ENCODE data around the gene RTL10. TPM values are rescaled to one million over a fixed set of nuclear protein-coding genes. Genes with fewer than 3 reads are reported as not detected.

Gene RTL10
- total and polyA plus RNA-seq, 2 of the 4 experiments (the other 2 are of a cell fraction): 8.6 to 12.1 TPM

GRCh38 chr22:19864538-19865106 lies 9.9 kb upstream of the RTL10 start:
- Histone ChIP-seq H2AK5ac (ENCODE audit: low read depth, low read length) (no peak overlapping the region), H2AK9ac (replicated peaks; ENCODE audit: low read depth, low read length, poor library complexity) (no peak overlapping the region), H3K56ac (ENCODE audit: extremely low read depth, insufficient read depth, low read length) (no peak overlapping the region), H3K4me2 (ENCODE audit: low read depth, low read length) (no peak overlapping the region; the same call in 1 of the 2 replicates), H4K91ac (ENCODE audit: insufficient read depth, low read depth, low read length) (no peak overlapping the region), H3K9ac (ENCODE audit: low read depth, low read length) (no peak overlapping the region), H3K4ac (ENCODE audit: low read depth, low read length) (no peak overlapping the region), H4K20me1 (ENCODE audit: insufficient read depth, low read length) (no peaks in the 10 kb centered on the region), H2BK20ac (ENCODE audit: low read depth, low read length) (no peak overlapping the region), H3K79me1 (ENCODE audit: low read depth in 1 of 2, low read length in 2 of 2) (no peaks in the 10 kb centered on the region), H3K36me3 (ENCODE audit: control insufficient read depth, insufficient read depth, low read length) (no peaks in the 10 kb centered on the region), H3K27ac (ENCODE audit: insufficient read depth, low read length) (no peak overlapping the region), H3K9me3 (ENCODE audit: control insufficient read depth, insufficient read depth, low read length) (no peaks in the 10 kb centered on the region), H3K14ac (replicated peaks; ENCODE audit: low read depth, low read length) (no peak overlapping the region), H4K5ac (ENCODE audit: low read depth, low read length) (no peak overlapping the region), H3K23ac (ENCODE audit: low read depth, low read length) (no peak overlapping the region), H3K27me3 (ENCODE audit: control insufficient read depth, insufficient read depth, low read length) (no peaks in the 10 kb centered on the region), H3K18ac (ENCODE audit: low read depth, low read length) (no peak overlapping the region), H3K9me1 (ENCODE audit: insufficient read depth, low read length) (no peaks in the 10 kb centered on the region), H2BK15ac (ENCODE audit: low read depth, low read length) (no peak overlapping the region), H3K4me1 (ENCODE audit: control insufficient read depth, insufficient read depth, low read length) (no peaks in the 10 kb centered on the region), H2BK5ac (ENCODE audit: low read depth, low read length, poor library complexity, severe bottlenecking) (no peak overlapping the region), H3K4me3 (ENCODE audit: insufficient read depth, low read depth, low read length) (no peak overlapping the region), H4K8ac (ENCODE audit: low read depth in 2 of 2, low read length in 2 of 2) (no peak overlapping the region; a peak in 1 of 4 replicates), H2AFZ (replicated peaks; ENCODE audit: low read length, poor library complexity) (no peak overlapping the region), H2BK120ac (ENCODE audit: low read depth, low read length) (no peak overlapping the region)
- ATAC-seq (ENCODE audit: low read depth) (peak; percentile 62; the same call in 1 of the 2 replicates), DNase-seq (peak; percentile 28)
- intact Hi-C loops (cut with micrococcal nuclease): no loop called here
- ChIA-PET CTCF (interaction anchor here (0.9 kb wide), 1 partner anchor 134 kb away, joined by 3 read pairs; no protein-coding TSS in a partner anchor), POLR2A (ENCODE audit: unreplicated experiment) (no interaction called here)
- dilution Hi-C loops (cut with HindIII; ENCODE audit: low sequenced_read_pairs, unreplicated experiment): no loop called here
- TF ChIP-seq MAZ (IDR thresholded peaks at IDR 0.05; ENCODE audit: borderline replicate concordance, low read depth, low read length) (no peak), FOS (IDR thresholded peaks at IDR 0.05; ENCODE audit: low read depth, low read length) (no peak), CTCF (conservative IDR thresholded peaks at IDR 0.05; ENCODE audit: low read depth, low read length) (no peak), CHD1 (IDR thresholded peaks at IDR 0.05; ENCODE audit: low read depth, low read length) (no peak)
- TF ChIP-seq, protein P1, sequence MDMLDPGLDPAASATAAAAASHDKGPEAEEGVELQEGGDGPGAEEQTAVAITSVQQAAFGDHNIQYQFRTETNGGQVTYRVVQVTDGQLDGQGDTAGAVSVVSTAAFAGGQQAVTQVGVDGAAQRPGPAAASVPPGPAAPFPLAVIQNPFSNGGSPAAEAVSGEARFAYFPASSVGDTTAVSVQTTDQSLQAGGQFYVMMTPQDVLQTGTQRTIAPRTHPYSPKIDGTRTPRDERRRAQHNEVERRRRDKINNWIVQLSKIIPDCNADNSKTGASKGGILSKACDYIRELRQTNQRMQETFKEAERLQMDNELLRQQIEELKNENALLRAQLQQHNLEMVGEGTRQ (IDR thresholded peaks at IDR 0.05; ENCODE audit: low read depth, low read length): no peak
- in situ Hi-C loops (cut with MboI; ENCODE audit: low sequenced_read_pairs): no loop called here
- WGBS, 2 experiments (ENCODE audit: extremely low coverage in 2 of 2, insufficient read length in 1 of 2): no CpG with 5 or more reads among the region's 5 CpGs
- no TSS peak for BruUV-seq (replicated peaks)
